IMR-90 (cell line): Measurements from ENCODE around the gene CLOCK. TPM values are rescaled to one million over a fixed set of nuclear protein-coding genes. Genes with fewer than 3 reads are reported as not detected.

Source experiments
- ATAC-seq: fragments of 200-7000 bp; cut with Tn5 transposase; 2 replicates; pipeline ENCODE4 v1.9.1; 2020; ENCODE audit warnings: low read depth, mild to moderate bottlenecking, moderate library complexity
- BruUV-seq: library from RNA; stranded (reverse); fragments of 400-500 nt; replicated peaks from 2 replicates; lab custom pipeline; 2021; lab: Mats Ljungman, UMichigan
- CTCF ChIA-PET: fragments of 300-600 bp; formaldehyde crosslinking; extraction: SDS; loops from one replicate; lab custom pipeline; 2021; ENCODE audit warnings: antibody characterized with exemption; lab: Yijun Ruan, JAX
- POLR2A ChIA-PET: fragments of 300-600 bp; sonication (Branson Sonifier 250); formaldehyde crosslinking; loops from one replicate; lab custom pipeline; 2022; ENCODE audit warnings: antibody characterized with exemption; ENCODE audit not compliant: unreplicated experiment; lab: Charles Lee
- DNase-seq: peaks from one replicate; pipeline ENCODE4 v3.0.0; 2013
- H2AFZ ChIP-seq: replicated peaks from 2 replicates; pipeline ENCODE3; 2013; ENCODE audit warnings: low read length, mild to moderate bottlenecking; ENCODE audit not compliant: poor library complexity
- H2AK5ac ChIP-seq: 2 replicates; pipeline ENCODE4 v1.6.1; 2013; ENCODE audit warnings: low read depth, low read length, inconsistent platforms
- H2AK9ac ChIP-seq: replicated peaks from 2 replicates; pipeline ENCODE3; 2013; ENCODE audit warnings: mild to moderate bottlenecking, low read depth, low read length, moderate library complexity; ENCODE audit not compliant: poor library complexity
- H2BK120ac ChIP-seq: 2 replicates; pipeline ENCODE4 v1.6.1; 2013; ENCODE audit warnings: low read depth, low read length, inconsistent platforms
- H2BK15ac ChIP-seq: 3 replicates; pipeline ENCODE4 v1.6.1; 2013; ENCODE audit warnings: low read depth, low read length, inconsistent platforms
- H2BK20ac ChIP-seq: 2 replicates; pipeline ENCODE4 v1.6.1; 2013; ENCODE audit warnings: low read depth, mild to moderate bottlenecking, inconsistent platforms, low read length, moderate library complexity
- H2BK5ac ChIP-seq: 2 replicates; pipeline ENCODE4 v1.6.1; 2013; ENCODE audit warnings: mild to moderate bottlenecking, low read depth, low read length, inconsistent platforms; ENCODE audit not compliant: poor library complexity, severe bottlenecking
- H3K14ac ChIP-seq: replicated peaks from 2 replicates; pipeline ENCODE4 v1.6.1; 2013; ENCODE audit warnings: low read depth, low read length, inconsistent platforms
- H3K18ac ChIP-seq: 2 replicates; pipeline ENCODE4 v1.6.1; 2013; ENCODE audit warnings: low read depth, low read length, control low read depth
- H3K23ac ChIP-seq: 2 replicates; pipeline ENCODE4 v1.6.1; 2013; ENCODE audit warnings: low read depth, low read length, inconsistent platforms
- H3K27ac ChIP-seq: 2 replicates; pipeline ENCODE4 v1.5.1; 2013; ENCODE audit warnings: mild to moderate bottlenecking, control low read depth, low read length; ENCODE audit not compliant: insufficient read depth
- H3K27me3 ChIP-seq: 2 replicates; pipeline ENCODE4 v1.6.1; 2013; ENCODE audit warnings: low read length; ENCODE audit not compliant: control insufficient read depth, insufficient read depth
- H3K36me3 ChIP-seq: 2 replicates; pipeline ENCODE4 v1.6.1; 2013; ENCODE audit warnings: low read length, mixed read lengths; ENCODE audit not compliant: control insufficient read depth, insufficient read depth
- H3K4ac ChIP-seq: 2 replicates; pipeline ENCODE4 v1.6.1; 2013; ENCODE audit warnings: low read depth, low read length, inconsistent platforms
- H3K4me1 ChIP-seq: 2 replicates; pipeline ENCODE4 v1.6.1; 2013; ENCODE audit warnings: low read length, mixed read lengths; ENCODE audit not compliant: control insufficient read depth, insufficient read depth
- H3K4me2 ChIP-seq: 2 replicates; pipeline ENCODE4 v1.6.1; 2013; ENCODE audit warnings: low read depth, mild to moderate bottlenecking, control low read depth, low read length, moderate library complexity
- H3K4me3 ChIP-seq: 2 replicates; pipeline ENCODE4 v1.5.1; 2013; ENCODE audit warnings: low read depth, mild to moderate bottlenecking, control low read depth, low read length, moderate library complexity; ENCODE audit not compliant: insufficient read depth
- H3K56ac ChIP-seq: 2 replicates; pipeline ENCODE4 v1.6.1; 2013; ENCODE audit warnings: low read length, inconsistent platforms; ENCODE audit not compliant: insufficient read depth; ENCODE audit errors: extremely low read depth
- H3K79me1 ChIP-seq, 2 experiments: 2 replicates each; pipeline ENCODE4 v1.6.1; 2013; ENCODE audit warnings: low read length in 2 of 2, inconsistent platforms in 1 of 2, low read depth in 1 of 2
- H3K9ac ChIP-seq: 2 replicates; pipeline ENCODE4 v1.6.1; 2013; ENCODE audit warnings: low read depth, low read length, control low read depth
- H3K9me1 ChIP-seq: 2 replicates; pipeline ENCODE4 v1.6.1; 2013; ENCODE audit warnings: low read length, inconsistent platforms; ENCODE audit not compliant: insufficient read depth
- H3K9me3 ChIP-seq: 2 replicates; pipeline ENCODE4 v1.6.1; 2013; ENCODE audit warnings: low read length; ENCODE audit not compliant: control insufficient read depth, insufficient read depth
- H4K20me1 ChIP-seq: 2 replicates; pipeline ENCODE4 v1.6.1; 2013; ENCODE audit warnings: low read length, inconsistent platforms; ENCODE audit not compliant: insufficient read depth
- H4K5ac ChIP-seq: 2 replicates; pipeline ENCODE4 v1.6.1; 2013; ENCODE audit warnings: mild to moderate bottlenecking, low read depth, low read length, control low read depth
- H4K8ac ChIP-seq, 2 experiments: 2 replicates each; pipeline ENCODE4 v1.6.1; 2013; ENCODE audit warnings: low read depth in 2 of 2, low read length in 2 of 2, control low read depth in 1 of 2, inconsistent platforms in 1 of 2
- H4K91ac ChIP-seq: 2 replicates; pipeline ENCODE4 v1.6.1; 2013; ENCODE audit warnings: low read depth, low read length, inconsistent platforms; ENCODE audit not compliant: insufficient read depth
- MAFK ChIP-seq: IDR thresholded peaks from 2 replicates; pipeline ENCODE4 v1.6.1; 2012; ENCODE audit warnings: low read depth, low read length, improper control_type of control experiment
- WGBS, 2 experiments: methylation state at CpG; one replicate each; pipeline versions ENCODE4 v1.1.5 to v1.1.7; 2013; ENCODE audit warnings: missing lambda C conversion rate in 2 of 2; ENCODE audit not compliant: insufficient read length in 1 of 2; ENCODE audit errors: extremely low coverage in 2 of 2; 5-methylcytosine and 5-hydroxymethylcytosine counted together
- dilution Hi-C: fragments of 300-500 bp; cut with HindIII; formaldehyde crosslinking; loops from one replicate; pipeline ENCODE4 v1.14.3; 2018; ENCODE audit warnings: low sequenced_read_pairs; ENCODE audit not compliant: unreplicated experiment
- in situ Hi-C: fragments of 300-500 bp; cut with MboI; formaldehyde crosslinking; loops from 3 replicates; pipeline ENCODE4 v1.14.3; 2019; ENCODE audit warnings: low sequenced_read_pairs, inconsistent platforms, mixed read lengths
- intact Hi-C: fragments of 100-400 bp; cut with micrococcal nuclease; formaldehyde crosslinking; loops from 2 replicates; pipeline ENCODE4 v1.10.0; 2022
- polyA plus RNA-seq, 3 experiments: library from polyadenylated mRNA; depleted of rRNA; stranded (reverse); fragments of >200 nt; gene quantifications; 2 replicates each; pipeline ENCODE4 v1.2.3, GENCODE V29; 2012; ENCODE audit warnings: low replicate concordance in 1 of 3
- total RNA-seq: library from RNA; depleted of rRNA; stranded (reverse); fragments of >200 nt; gene quantifications from 2 replicates; pipeline ENCODE4 v1.2.3, GENCODE V29; 2012

Gene CLOCK
- total and polyA plus RNA-seq, 2 of the 4 experiments (the other 2 are of a cell fraction): 7.3 to 53.4 TPM

- Histone ChIP-seq H2BK5ac (no peak overlapping the region), H3K9ac (no peak overlapping the region), H3K36me3 (peaks cover 6% of the 10 kb centered on the region), H2BK15ac (no peak overlapping the region), H3K14ac (no peak overlapping the region), H4K5ac (no peak overlapping the region), H3K23ac (no peak overlapping the region), H3K4me2 (no peak overlapping the region), H2AK9ac (no peak overlapping the region), H2BK120ac (no peak overlapping the region), H3K4me3 (no peak overlapping the region), H2AK5ac (no peak overlapping the region), H2BK20ac (no peak overlapping the region), H3K4ac (no peak overlapping the region), H3K9me3 (no peaks in the 10 kb centered on the region), H4K8ac (no peak overlapping the region), H3K18ac (no peak overlapping the region), H3K27me3 (no peaks in the 10 kb centered on the region), H3K27ac (no peak overlapping the region), H3K56ac (no peak overlapping the region), H4K20me1 (no peaks in the 10 kb centered on the region), H3K79me1 (peaks cover 0 to 7% of the 10 kb centered on the region in 2 experiments; a peak in 2 of 4 replicates), H3K4me1 (no peaks in the 10 kb centered on the region), H2AFZ (no peak overlapping the region), H3K9me1 (no peaks in the 10 kb centered on the region), H4K91ac (no peak overlapping the region)
- in situ Hi-C loops (no loop called here), dilution Hi-C loops (no loop called here), intact Hi-C loops (loop anchor here (5.0 kb wide), 1 partner anchor 46 kb away; no protein-coding TSS in a partner anchor)
- WGBS, 2 experiments: no CpG with 5 or more reads among the region's 3 CpGs
- POLR2A ChIA-PET: no interaction called here
- ATAC-seq: no peak
- no peak for DNase-seq
- no peak for TF ChIP-seq MAFK
- CTCF ChIA-PET: no interaction called here
- BruUV-seq: no TSS peak
Observed at GRCh38 chr4:55466001-55466400, 80.7 kb downstream of the CLOCK start.
